ENCODE results near the gene COL4A1.

DNA sequence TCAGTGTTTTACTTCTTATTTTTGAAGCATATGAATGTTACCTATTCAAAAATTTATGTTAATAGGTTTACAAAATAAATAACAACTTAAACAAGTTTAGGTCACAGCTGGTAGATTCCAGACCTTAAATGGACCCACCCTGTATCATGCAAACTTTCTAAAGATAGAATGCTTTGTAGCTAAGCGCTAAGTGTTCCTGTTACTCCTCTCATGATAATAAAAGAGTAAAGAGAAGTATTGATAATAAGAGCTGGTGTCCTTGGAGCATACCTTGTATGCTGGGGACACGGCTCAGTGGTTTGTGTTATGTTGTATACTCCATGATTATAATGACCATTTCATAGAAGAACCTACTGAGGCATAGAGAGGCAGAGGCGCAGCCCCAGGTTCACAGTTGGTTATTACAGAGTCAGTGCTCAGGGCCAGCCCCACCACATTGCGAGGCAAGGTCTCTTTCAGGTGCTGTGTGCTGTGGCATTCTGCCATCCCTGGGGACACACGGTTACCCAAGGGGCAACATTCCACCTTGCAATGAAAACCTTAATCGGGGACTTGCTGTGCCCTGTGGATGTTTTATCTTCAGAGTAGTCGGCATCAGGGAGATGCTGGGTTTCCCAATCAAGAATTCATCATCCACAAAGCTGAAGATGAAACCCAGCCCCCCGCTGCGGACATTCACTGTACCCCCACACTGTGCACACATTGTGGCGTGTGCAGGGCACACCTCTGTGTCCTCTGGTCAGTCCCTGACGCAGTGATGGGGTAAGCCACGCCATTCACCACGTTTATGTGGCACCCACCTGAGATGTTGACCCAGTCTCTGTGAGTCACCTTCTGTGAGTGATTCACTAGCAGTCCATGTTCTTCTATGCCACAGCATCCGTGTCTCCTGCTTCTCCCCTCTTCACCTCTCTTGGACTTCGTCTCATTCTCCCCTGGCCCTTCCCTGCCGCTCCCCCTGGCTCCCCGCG is 186.7 kb downstream of the COL4A1 start:
- TF ChIP-seq GABPA (IDR thresholded peaks at IDR 0.05; ENCODE audit: low read depth) (no peak), JUND (IDR thresholded peaks at IDR 0.05) (no peak), ELF1 (IDR thresholded peaks at IDR 0.05) (no peak), TEAD4 (IDR thresholded peaks at IDR 0.05; ENCODE audit: borderline replicate concordance, insufficient read depth) (no peak), EP300 (IDR thresholded peaks at IDR 0.05; ENCODE audit: borderline replicate concordance in 1 of 2, low read depth in 1 of 2, low read length in 1 of 2) (no peak), FOSL2 (IDR thresholded peaks at IDR 0.05; ENCODE audit: borderline replicate concordance, low read depth) (no peak), MXI1 (IDR thresholded peaks at IDR 0.05; ENCODE audit: low read depth, low read length) (no peak)
- TF ChIP-seq, protein P1, sequence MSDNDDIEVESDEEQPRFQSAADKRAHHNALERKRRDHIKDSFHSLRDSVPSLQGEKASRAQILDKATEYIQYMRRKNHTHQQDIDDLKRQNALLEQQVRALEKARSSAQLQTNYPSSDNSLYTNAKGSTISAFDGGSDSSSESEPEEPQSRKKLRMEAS (IDR thresholded peaks at IDR 0.05; ENCODE audit: low read depth) = no peak
- TF ChIP-seq, protein P2, sequence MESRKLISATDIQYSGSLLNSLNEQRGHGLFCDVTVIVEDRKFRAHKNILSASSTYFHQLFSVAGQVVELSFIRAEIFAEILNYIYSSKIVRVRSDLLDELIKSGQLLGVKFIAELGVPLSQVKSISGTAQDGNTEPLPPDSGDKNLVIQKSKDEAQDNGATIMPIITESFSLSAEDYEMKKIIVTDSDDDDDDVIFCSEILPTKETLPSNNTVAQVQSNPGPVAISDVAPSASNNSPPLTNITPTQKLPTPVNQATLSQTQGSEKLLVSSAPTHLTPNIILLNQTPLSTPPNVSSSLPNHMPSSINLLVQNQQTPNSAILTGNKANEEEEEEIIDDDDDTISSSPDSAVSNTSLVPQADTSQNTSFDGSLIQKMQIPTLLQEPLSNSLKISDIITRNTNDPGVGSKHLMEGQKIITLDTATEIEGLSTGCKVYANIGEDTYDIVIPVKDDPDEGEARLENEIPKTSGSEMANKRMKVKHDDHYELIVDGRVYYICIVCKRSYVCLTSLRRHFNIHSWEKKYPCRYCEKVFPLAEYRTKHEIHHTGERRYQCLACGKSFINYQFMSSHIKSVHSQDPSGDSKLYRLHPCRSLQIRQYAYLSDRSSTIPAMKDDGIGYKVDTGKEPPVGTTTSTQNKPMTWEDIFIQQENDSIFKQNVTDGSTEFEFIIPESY (IDR thresholded peaks at IDR 0.05; ENCODE audit: borderline replicate concordance, low read depth) = no peak
- TF ChIP-seq, protein P3, sequence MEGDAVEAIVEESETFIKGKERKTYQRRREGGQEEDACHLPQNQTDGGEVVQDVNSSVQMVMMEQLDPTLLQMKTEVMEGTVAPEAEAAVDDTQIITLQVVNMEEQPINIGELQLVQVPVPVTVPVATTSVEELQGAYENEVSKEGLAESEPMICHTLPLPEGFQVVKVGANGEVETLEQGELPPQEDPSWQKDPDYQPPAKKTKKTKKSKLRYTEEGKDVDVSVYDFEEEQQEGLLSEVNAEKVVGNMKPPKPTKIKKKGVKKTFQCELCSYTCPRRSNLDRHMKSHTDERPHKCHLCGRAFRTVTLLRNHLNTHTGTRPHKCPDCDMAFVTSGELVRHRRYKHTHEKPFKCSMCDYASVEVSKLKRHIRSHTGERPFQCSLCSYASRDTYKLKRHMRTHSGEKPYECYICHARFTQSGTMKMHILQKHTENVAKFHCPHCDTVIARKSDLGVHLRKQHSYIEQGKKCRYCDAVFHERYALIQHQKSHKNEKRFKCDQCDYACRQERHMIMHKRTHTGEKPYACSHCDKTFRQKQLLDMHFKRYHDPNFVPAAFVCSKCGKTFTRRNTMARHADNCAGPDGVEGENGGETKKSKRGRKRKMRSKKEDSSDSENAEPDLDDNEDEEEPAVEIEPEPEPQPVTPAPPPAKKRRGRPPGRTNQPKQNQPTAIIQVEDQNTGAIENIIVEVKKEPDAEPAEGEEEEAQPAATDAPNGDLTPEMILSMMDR (IDR thresholded peaks at IDR 0.05) = no peak
- TF ChIP-seq, protein P4, sequence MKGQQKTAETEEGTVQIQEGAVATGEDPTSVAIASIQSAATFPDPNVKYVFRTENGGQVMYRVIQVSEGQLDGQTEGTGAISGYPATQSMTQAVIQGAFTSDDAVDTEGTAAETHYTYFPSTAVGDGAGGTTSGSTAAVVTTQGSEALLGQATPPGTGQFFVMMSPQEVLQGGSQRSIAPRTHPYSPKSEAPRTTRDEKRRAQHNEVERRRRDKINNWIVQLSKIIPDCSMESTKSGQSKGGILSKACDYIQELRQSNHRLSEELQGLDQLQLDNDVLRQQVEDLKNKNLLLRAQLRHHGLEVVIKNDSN (IDR thresholded peaks at IDR 0.05; ENCODE audit: borderline replicate concordance, low read depth) = no peak
- TF ChIP-seq, protein P5, sequence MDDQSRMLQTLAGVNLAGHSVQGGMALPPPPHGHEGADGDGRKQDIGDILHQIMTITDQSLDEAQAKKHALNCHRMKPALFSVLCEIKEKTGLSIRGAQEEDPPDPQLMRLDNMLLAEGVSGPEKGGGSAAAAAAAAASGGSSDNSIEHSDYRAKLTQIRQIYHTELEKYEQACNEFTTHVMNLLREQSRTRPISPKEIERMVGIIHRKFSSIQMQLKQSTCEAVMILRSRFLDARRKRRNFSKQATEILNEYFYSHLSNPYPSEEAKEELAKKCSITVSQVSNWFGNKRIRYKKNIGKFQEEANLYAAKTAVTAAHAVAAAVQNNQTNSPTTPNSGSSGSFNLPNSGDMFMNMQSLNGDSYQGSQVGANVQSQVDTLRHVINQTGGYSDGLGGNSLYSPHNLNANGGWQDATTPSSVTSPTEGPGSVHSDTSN (IDR thresholded peaks at IDR 0.05) = no peak
